Activated CD4-positive, alpha-beta T cell treated with anti-CD3 and anti-CD28 coated beads, Interleukin-2, Interleukin-6, amounts not matched to agents 100 ng/mL and 50 ng/mL, durations not matched to agents 16 hours and 8 hours (primary cell): ENCODE data around the gene MPP1.

ENCODE experiments used
- DNase-seq: peaks from one replicate; pipeline ENCODE4 v3.0.0-alpha.2; 2020

The MPP1 gene

GRCh38 chrX:154812341-154813101 is 7.2 kb upstream of the MPP1 start:
- no peak for DNase-seq

GRCh38 chrX:154809939-154810665 is 4.8 kb upstream of the MPP1 start:
- peak; percentile 25 for DNase-seq

- DNase-seq = no peak
These were observed 1.7 kb upstream of the MPP1 start for GRCh38 chrX:154806837-154807501.

GRCh38 chrX:154805696-154806091 is 409 bp upstream of the MPP1 start:
- DNase-seq = no peak

GRCh38 chrX:154804261-154804956 is 876 bp downstream of the MPP1 start:
- no peak for DNase-seq

- no peak for DNase-seq
These were observed 2.3 kb downstream of the MPP1 start for GRCh38 chrX:154802947-154803346.

GRCh38 chrX:154800478-154801210 is 4.6 kb downstream of the MPP1 start:
- no peak for DNase-seq

- no peak for DNase-seq
These were observed 5.5 kb downstream of the MPP1 start for GRCh38 chrX:154799556-154800348.

- no peak for DNase-seq
These were observed 8.3 kb downstream of the MPP1 start for GRCh38 chrX:154797006-154797405.

- no peak for DNase-seq
These were observed 10.3 kb downstream of the MPP1 start for GRCh38 chrX:154795016-154795415.

- DNase-seq = no peak
These were observed 12.0 kb downstream of the MPP1 start for GRCh38 chrX:154793084-154793795.

- no peak for DNase-seq
These were observed 13.3 kb downstream of the MPP1 start for GRCh38 chrX:154791939-154792338.

- no peak for DNase-seq
These were observed 13.8 kb downstream of the MPP1 start for GRCh38 chrX:154791467-154791866.

- no peak for DNase-seq
These were observed 19.6 kb downstream of the MPP1 start for GRCh38 chrX:154785716-154786115.

GRCh38 chrX:154784149-154784995 is 20.9 kb downstream of the MPP1 start:
- DNase-seq = no peak

- DNase-seq = no peak
These were observed 24.3 kb downstream of the MPP1 start for GRCh38 chrX:154780968-154781367.

- DNase-seq = no peak
These were observed 26.0 kb downstream of the MPP1 start for GRCh38 chrX:154779261-154779660.

GRCh38 chrX:154776753-154777152 is 28.5 kb downstream of the MPP1 start:
- no peak for DNase-seq

GRCh38 chrX:154775419-154776349 is 29.6 kb downstream of the MPP1 start:
- peak; percentile 33 for DNase-seq
